ENCODE data around the gene SERTAD3.
"Not testable (repeated sequence)": the region's sequence is repeated elsewhere in the genome, so short reads cannot be mapped to it uniquely, and the experiment has no call there.

SERTAD3 gene

DNA sequence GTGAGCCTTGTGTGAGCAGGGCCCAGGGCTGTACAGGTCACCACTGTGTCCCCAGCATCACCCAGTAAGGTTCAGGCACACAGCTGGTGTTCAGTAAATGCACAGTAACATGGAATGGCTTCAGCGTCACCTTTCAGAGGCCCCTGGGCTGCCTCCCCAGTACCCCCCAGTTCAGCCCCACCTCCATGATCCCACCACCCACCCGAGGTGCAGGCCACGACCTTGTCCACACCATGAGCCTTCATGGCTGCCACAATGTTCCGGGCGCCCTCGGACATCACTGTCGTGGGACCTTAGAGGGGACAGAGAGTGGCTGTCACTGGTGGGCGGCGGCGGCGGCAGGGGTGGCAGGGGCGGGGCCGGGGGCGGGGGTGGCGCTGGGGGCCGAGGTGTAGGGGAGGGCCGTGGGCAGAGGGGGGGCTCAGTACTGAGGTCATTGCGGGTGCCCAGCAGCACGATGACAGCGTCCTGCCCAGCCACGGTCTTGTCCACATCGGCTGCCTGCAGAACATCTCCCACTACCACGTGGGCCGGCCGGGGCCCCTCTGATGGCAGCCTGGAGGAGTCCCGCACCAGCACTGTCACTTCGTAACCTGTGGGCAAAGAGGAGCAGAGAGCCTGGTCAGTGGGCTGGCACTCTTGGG lies 13.9 kb upstream of the SERTAD3 start:
- Histone ChIP-seq H3K9ac (ENCODE audit: low read depth, low read length) (no peak overlapping the region), H3K79me2 (ENCODE audit: insufficient read depth, low read length) (no peaks in the 10 kb centered on the region), H2AFZ (ENCODE audit: low read depth, low read length) (no peak overlapping the region), H4K20me1 (ENCODE audit: insufficient read depth, low read length) (no peaks in the 10 kb centered on the region), H3K4me1 (ENCODE audit: insufficient read depth, low read length) (no peaks in the 10 kb centered on the region), H3K27me3 (ENCODE audit: insufficient read depth, low read length, poor library complexity) (no peaks in the 10 kb centered on the region), H3K4me3 (ENCODE audit: low read depth in 1 of 2, low read length in 2 of 2) (no peak overlapping the region), H3K36me3 (ENCODE audit: insufficient read depth, low read length) (0 out of 2 replicates have a peak, but pooled peaks cover 4% of the 10 kb centered on the region), H3K27ac (ENCODE audit: low read length) (no peak overlapping the region), H3K4me2 (ENCODE audit: insufficient read depth, low read length) (no peak overlapping the region), H3K9me3 (ENCODE audit: insufficient read depth, low read length, severe bottlenecking) (no peaks in the 10 kb centered on the region)
- ATAC-seq (ENCODE audit: insufficient read depth, low read depth): no peak
- TF ChIP-seq, protein P1, sequence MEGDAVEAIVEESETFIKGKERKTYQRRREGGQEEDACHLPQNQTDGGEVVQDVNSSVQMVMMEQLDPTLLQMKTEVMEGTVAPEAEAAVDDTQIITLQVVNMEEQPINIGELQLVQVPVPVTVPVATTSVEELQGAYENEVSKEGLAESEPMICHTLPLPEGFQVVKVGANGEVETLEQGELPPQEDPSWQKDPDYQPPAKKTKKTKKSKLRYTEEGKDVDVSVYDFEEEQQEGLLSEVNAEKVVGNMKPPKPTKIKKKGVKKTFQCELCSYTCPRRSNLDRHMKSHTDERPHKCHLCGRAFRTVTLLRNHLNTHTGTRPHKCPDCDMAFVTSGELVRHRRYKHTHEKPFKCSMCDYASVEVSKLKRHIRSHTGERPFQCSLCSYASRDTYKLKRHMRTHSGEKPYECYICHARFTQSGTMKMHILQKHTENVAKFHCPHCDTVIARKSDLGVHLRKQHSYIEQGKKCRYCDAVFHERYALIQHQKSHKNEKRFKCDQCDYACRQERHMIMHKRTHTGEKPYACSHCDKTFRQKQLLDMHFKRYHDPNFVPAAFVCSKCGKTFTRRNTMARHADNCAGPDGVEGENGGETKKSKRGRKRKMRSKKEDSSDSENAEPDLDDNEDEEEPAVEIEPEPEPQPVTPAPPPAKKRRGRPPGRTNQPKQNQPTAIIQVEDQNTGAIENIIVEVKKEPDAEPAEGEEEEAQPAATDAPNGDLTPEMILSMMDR (IDR thresholded peaks at IDR 0.05; ENCODE audit: borderline replicate concordance, extremely low read depth, low read length, poor library complexity, severe bottlenecking): no peak
- TF ChIP-seq EZH2 (IDR thresholded peaks at IDR 0.05; ENCODE audit: borderline replicate concordance, low read depth, low read length, severe bottlenecking): no peak
- no peak for DNase-seq

DNA sequence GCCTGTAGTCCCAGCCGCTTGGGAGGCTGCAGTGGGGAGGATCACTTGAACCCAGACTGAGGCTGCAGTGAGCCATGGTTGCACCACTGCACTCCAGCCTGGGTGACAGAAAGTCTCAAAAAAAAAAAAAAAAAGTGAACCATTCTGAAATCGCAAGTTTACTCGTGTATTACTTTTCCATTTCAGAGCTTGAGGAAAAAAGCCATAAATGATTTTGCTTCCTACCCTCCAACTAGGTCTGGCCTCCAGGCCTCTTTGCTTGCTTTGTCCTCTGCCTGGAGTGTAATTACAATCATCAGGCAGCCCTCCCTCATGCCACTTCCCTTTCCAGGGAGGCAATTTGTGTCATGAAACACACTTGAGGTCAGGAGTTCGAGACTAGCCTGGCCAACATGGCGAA lies 12.9 kb upstream of the SERTAD3 start:
- Histone ChIP-seq H3K79me2 (ENCODE audit: insufficient read depth, low read length) (no peaks in the 10 kb centered on the region), H3K27me3 (ENCODE audit: insufficient read depth, low read length, poor library complexity) (no peaks in the 10 kb centered on the region), H3K4me3 (ENCODE audit: low read depth in 1 of 2, low read length in 2 of 2) (no peak overlapping the region), H3K9ac (ENCODE audit: low read depth, low read length) (no peak overlapping the region), H3K27ac (ENCODE audit: low read length) (no peak overlapping the region), H3K36me3 (ENCODE audit: insufficient read depth, low read length) (0 out of 2 replicates have a peak, but pooled peaks cover 4% of the 10 kb centered on the region), H4K20me1 (ENCODE audit: insufficient read depth, low read length) (no peaks in the 10 kb centered on the region), H3K4me2 (ENCODE audit: insufficient read depth, low read length) (no peak overlapping the region), H3K9me3 (ENCODE audit: insufficient read depth, low read length, severe bottlenecking) (no peaks in the 10 kb centered on the region), H2AFZ (ENCODE audit: low read depth, low read length) (no peak overlapping the region), H3K4me1 (ENCODE audit: insufficient read depth, low read length) (no peaks in the 10 kb centered on the region)
- ATAC-seq (ENCODE audit: insufficient read depth, low read depth) (no peak), DNase-seq (no peak)
- TF ChIP-seq EZH2 (IDR thresholded peaks at IDR 0.05; ENCODE audit: borderline replicate concordance, low read depth, low read length, severe bottlenecking): no peak
- TF ChIP-seq, protein P1 (IDR thresholded peaks at IDR 0.05; ENCODE audit: borderline replicate concordance, extremely low read depth, low read length, poor library complexity, severe bottlenecking): no peak

DNA sequence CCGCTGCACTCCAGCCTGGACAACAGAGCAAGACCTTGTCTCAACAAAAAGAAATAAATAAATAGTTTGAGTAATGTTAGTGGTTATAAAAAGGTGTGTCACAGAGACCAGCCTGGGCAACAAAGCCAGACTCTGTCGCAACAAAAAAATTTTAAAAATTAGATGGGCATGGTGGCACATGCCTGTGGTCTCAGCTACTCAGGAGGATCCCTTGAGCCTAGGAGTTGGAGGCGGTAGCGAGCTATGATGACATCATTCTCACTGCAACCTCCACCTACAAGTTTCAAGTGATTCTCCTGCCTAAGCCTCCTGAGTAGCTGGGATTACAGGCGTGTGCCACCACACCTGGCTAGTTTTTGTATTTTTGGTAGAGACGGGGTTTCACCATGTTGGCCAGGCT lies 9.8 kb upstream of the SERTAD3 start:
- DNase-seq; H3K4me2 ChIP-seq (ENCODE audit: insufficient read depth, low read length); ATAC-seq (ENCODE audit: insufficient read depth, low read depth); H4K20me1 ChIP-seq (ENCODE audit: insufficient read depth, low read length); H3K4me1 ChIP-seq (ENCODE audit: insufficient read depth, low read length); H3K27me3 ChIP-seq (ENCODE audit: insufficient read depth, low read length, poor library complexity); H3K27ac ChIP-seq (ENCODE audit: low read length); H3K79me2 ChIP-seq (ENCODE audit: insufficient read depth, low read length); H3K4me3 ChIP-seq (ENCODE audit: low read depth in 1 of 2, low read length in 2 of 2); H3K9me3 ChIP-seq (ENCODE audit: insufficient read depth, low read length, severe bottlenecking); H3K9ac ChIP-seq (ENCODE audit: low read depth, low read length); H3K36me3 ChIP-seq (ENCODE audit: insufficient read depth, low read length); H2AFZ ChIP-seq (ENCODE audit: low read depth, low read length): not testable (repeated sequence)

DNA sequence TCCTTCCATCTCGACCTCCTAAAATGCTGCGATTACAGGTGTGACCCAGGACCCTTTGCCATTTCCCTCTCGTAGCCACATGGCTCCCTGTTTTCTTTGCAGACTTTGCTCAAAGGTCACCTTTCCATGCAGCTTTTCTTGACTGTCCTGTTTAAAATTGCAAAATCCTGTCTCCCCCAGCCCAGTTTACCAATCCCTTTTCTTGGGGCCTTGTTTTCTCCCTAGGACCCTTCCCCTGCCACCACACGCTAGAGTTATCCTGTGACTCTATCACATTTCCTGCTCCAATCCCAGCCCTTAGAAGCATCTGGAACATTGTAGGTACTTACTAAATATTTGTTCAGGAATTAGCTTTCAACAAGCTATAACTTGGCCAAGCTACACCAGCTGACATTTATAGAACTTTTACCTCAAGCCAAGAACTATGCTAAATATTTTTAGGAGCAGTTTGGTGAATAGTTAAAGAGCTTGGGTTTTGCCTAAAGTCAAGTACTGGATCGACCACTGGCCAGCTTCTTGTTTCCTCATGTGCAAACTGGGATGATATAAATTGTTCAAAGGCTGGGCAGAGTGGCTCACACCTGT lies 9.1 kb upstream of the SERTAD3 start:
- no peak overlapping the region for H3K27ac ChIP-seq (ENCODE audit: low read length)
- no peak overlapping the region for H3K4me3 ChIP-seq (ENCODE audit: low read depth in 1 of 2, low read length in 2 of 2)
- TF ChIP-seq, protein P1 (IDR thresholded peaks at IDR 0.05; ENCODE audit: borderline replicate concordance, extremely low read depth, low read length, poor library complexity, severe bottlenecking): no peak
- no peak for TF ChIP-seq EZH2 (IDR thresholded peaks at IDR 0.05; ENCODE audit: borderline replicate concordance, low read depth, low read length, severe bottlenecking)
- no peak overlapping the region for H3K9ac ChIP-seq (ENCODE audit: low read depth, low read length)
- no peaks in the 10 kb centered on the region for H3K79me2 ChIP-seq (ENCODE audit: insufficient read depth, low read length)
- H3K27me3 ChIP-seq (ENCODE audit: insufficient read depth, low read length, poor library complexity): no peaks in the 10 kb centered on the region
- no peak overlapping the region for H2AFZ ChIP-seq (ENCODE audit: low read depth, low read length)
- peaks cover 4% of the 10 kb centered on the region; the same call in 1 of the 2 replicates for H3K36me3 ChIP-seq (ENCODE audit: insufficient read depth, low read length)
- H3K4me1 ChIP-seq (ENCODE audit: insufficient read depth, low read length): no peaks in the 10 kb centered on the region
- DNase-seq (no peak), ATAC-seq (ENCODE audit: insufficient read depth, low read depth) (no peak)
- H4K20me1 ChIP-seq (ENCODE audit: insufficient read depth, low read length): no peaks in the 10 kb centered on the region
- no peaks in the 10 kb centered on the region for H3K9me3 ChIP-seq (ENCODE audit: insufficient read depth, low read length, severe bottlenecking)
- no peak overlapping the region for H3K4me2 ChIP-seq (ENCODE audit: insufficient read depth, low read length)
